Keratinocyte (primary cell): ENCODE data around the gene SFXN3.

Source experiments
- EZH2 ChIP-seq: IDR thresholded peaks from one replicate; pipeline ENCODE4 v1.6.1; 2012; ENCODE audit warnings: inconsistent platforms, mild to moderate bottlenecking, low read length, moderate library complexity
- TF ChIP-seq, protein P1 (sequence below), 3 experiments: IDR thresholded peaks in 1 of 3; conservative IDR thresholded peaks in 1 of 3; optimal IDR thresholded peaks in 1 of 3; 2 replicates in 2 of 3; 3 replicates in 1 of 3; pipeline versions ENCODE3 to v1.5.1; 2011; ENCODE audit warnings: low read length in 3 of 3, mild to moderate bottlenecking in 3 of 3, moderate library complexity in 2 of 3, control low read depth in 1 of 3, inconsistent platforms in 1 of 3; ENCODE audit not compliant: insufficient read depth in 2 of 3; ENCODE audit errors: extremely low read depth in 1 of 3

DNA sequence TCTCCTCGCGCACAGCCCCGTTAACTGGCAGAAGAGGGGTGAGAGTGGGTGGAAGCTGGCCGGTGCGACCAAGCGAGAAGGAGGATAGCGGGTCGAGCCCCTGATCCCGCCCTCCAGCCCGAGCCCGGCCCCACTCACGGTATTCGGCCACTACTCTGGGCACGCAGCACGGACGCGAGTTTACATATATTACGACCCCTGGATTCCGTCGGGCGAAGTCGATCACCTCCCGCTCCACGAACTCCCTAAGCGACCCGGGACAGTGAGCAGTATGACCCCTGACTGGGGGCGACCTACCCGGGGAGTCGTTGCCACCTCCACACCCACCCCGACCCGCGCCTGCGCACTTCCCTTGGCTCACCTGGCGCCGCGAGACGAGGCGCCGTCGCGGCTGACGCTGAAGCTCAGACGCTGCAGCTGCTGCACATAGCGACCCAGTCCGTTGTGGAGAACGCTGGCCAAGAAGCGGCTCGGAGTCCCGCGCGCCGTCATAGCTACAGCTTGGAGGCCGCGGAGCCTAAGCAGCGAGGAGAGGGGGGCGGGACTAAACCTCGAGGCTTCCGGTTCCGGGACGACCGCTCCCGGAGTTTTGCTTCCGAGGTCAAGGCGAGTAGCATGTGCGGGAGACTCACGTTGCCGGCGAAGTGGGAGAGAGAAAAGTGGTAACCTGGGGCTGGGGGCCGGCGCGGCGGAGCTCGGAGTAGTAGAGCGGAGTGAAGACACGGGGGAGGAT is 43.9 kb upstream of the SFXN3 start, which contains the start of the genes MRPL43 and TWNK:
- TF ChIP-seq, protein P1, sequence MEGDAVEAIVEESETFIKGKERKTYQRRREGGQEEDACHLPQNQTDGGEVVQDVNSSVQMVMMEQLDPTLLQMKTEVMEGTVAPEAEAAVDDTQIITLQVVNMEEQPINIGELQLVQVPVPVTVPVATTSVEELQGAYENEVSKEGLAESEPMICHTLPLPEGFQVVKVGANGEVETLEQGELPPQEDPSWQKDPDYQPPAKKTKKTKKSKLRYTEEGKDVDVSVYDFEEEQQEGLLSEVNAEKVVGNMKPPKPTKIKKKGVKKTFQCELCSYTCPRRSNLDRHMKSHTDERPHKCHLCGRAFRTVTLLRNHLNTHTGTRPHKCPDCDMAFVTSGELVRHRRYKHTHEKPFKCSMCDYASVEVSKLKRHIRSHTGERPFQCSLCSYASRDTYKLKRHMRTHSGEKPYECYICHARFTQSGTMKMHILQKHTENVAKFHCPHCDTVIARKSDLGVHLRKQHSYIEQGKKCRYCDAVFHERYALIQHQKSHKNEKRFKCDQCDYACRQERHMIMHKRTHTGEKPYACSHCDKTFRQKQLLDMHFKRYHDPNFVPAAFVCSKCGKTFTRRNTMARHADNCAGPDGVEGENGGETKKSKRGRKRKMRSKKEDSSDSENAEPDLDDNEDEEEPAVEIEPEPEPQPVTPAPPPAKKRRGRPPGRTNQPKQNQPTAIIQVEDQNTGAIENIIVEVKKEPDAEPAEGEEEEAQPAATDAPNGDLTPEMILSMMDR (optimal IDR thresholded peaks at IDR 0.05 in 1 of 3, IDR thresholded peaks at IDR 0.05 in 1 of 3, conservative IDR thresholded peaks at IDR 0.05 in 1 of 3; ENCODE audit: extremely low read depth in 1 of 3, insufficient read depth in 2 of 3, low read length in 3 of 3), result no peak
- TF ChIP-seq EZH2, result no peak
